Stimulated activated CD8-positive, alpha-beta memory T cell treated with anti-CD3 and anti-CD28 coated beads, Interleukin-7, amount 100 ng/mL, for 48 hours (primary cell): Measurements from ENCODE around the gene MAT2A.
"Not testable (repeated sequence)": the region's sequence is repeated elsewhere in the genome, so short reads cannot be mapped to it uniquely, and the experiment has no call there.

Experiments used
- DNase-seq, 2 donors: peaks; one replicate each; pipeline ENCODE4 v3.0.0-alpha.2; 2020; ENCODE audit warnings: low read depth in 1 of 2; ENCODE audit errors: extremely low read depth in 1 of 2

Gene MAT2A

DNA sequence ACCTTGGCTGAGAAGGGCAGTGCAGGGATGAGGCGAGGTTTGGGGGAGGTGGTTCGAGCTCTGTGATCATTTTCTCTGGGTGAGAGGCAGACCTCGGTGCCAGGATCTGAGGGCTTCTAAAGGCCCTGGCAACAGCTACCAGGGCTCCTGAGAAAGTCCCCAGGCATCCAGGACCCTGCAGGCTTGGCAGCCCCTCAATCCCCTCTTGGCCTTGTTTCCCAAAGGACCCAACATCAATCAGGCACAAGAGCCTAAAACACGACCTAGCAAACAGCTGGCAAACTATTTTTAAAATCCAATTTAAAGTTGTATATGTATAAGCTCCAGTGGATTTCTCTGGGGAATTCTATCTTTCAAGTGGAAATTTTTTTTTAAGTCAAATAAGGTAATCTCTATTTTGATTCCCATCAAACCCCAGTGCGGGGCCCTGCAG lies 15.0 kb upstream of the MAT2A start:
- DNase-seq = no peak

DNA sequence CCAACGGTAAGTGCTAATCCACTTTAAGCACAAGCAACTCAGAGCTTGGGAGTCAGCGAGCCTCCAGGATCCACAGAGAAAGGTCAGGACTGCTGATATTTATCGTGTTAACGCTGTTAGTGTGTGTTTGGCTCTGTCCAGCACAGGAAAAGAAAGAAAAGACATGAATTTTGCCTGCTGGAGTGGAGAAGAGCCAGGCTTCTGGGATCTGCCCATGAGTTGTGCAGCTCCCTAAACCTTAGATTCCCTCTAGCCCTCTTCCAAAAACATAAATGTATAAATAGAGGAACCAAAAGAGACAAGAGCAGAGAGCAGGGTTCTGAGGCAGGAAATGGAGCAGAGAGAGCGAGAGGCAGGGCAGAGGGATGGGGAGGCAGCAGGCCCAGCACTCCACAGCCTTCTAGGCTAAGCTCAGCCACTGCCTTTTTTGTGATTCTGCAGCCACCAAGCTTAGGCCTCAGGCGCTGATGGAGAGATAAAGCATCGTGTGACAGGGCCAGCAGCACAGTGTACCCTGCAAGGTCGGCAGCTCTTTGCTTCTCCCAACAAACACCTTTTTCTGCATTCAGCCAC lies 14.5 kb upstream of the MAT2A start:
- DNase-seq = no peak

DNA sequence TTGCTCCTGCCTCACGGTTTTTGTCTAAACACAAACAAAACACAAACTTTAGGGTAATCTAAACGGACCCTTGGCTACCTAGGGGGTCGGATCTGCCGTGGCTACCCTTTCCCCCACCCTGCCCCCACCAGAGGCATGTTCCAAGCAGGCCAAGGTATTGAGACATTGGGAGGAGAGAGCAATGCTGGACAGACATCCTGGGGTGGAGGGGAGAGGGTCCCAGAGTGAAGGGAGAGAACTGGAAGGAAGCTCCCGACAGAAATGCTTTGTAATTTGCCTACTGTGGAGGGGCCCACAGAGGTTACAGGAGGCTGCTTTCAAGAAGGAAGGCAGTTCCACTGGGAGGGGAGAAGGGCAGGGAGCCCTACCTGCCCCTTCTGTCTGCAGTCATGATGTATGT lies 13.9 kb upstream of the MAT2A start:
- no peak for DNase-seq

DNA sequence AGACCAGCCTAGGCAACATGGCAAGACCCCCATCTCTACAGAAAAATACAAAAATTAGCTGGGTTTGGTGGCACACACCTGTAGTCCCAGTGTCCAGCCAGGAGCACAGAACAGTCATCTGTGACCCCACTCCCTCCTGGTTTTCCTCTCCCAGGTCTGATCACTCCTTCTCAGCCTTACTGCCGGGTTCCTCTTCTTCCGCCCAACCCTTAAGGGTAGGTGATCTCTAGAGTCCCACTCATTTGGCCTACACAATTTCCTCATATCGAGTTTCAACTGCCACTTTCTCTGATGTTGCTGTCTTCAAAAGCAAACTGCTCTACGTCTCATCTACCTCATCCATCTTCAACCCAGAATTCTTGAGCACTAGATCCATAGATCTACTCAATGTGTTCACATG lies 13.4 kb upstream of the MAT2A start:
- DNase-seq = no peak

DNA sequence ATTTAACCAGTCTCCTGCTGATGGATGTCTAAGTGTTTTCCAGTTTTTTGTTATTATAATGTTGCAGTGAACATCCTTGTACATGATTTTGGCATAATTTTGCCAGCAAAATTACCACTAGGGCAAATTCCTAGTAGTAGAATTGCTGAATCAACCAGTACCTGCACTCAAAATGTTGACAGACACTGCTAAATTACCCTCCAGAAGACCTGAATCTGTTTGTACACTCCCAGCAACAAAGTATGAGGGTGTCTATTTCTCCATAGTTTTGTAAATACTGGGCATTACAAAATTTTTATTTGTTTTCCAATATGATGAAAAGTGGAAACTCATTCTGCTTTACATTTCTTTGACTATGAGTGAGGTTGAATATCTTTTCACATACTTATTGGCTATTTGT lies 11.2 kb upstream of the MAT2A start:
- DNase-seq = no peak

DNA sequence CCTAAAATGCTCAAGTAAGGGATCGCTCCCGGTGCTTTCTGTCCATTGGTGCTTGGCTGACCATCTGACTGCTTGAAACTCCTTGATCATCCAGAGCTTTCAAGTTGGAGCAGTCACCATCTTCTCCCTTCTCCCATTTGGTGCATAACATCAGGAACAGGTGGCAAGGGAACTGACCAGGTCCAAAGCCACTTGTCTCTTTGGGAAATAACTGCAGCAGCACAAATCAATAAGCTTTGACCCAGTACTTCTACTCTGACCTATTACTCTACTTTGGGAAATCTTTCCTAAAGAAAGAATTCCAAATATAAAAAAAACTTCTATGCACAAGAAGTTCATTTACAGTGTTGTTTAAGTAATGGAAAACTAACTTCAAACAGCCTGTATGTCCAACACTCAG lies 10.6 kb upstream of the MAT2A start:
- DNase-seq = no peak

DNA sequence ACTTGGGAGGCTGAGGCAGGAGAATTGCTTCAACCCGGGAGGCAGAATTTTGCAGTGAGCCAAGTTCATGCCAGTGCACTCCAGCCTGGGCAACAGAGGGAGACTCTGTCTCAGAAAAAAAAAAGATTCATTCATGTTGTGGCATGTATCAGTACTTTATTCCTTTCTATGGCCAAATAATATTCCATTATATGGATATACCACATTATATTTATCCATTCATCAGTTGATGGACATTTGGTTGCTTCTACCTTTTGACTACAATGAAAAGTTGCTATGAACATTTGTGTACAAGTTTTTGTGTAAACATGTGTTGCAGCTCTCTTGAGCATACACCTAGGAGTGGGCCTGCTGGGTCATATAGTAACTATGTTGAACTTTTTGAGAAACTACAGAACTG lies 9.2 kb upstream of the MAT2A start:
- no peak for DNase-seq

DNA sequence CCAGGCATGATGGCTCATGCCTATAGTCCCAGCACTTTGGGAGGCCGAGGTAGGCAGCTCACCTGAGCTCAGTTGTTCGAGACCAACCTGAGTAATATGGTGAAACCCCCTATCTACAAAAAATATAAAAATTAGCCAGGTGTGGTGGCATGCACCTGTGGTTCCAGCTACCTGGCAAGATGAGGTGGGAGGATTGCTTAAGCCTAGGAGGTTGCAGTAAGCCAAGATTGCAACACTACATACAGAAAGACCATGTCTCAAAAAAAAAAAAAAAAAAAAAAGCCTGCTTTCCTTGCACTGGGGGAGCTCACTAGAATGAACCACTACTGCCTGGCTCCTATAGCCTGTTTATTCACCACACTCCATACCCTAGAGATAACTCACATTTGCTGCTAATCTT lies 7.4 kb upstream of the MAT2A start:
- no peak for DNase-seq

DNA sequence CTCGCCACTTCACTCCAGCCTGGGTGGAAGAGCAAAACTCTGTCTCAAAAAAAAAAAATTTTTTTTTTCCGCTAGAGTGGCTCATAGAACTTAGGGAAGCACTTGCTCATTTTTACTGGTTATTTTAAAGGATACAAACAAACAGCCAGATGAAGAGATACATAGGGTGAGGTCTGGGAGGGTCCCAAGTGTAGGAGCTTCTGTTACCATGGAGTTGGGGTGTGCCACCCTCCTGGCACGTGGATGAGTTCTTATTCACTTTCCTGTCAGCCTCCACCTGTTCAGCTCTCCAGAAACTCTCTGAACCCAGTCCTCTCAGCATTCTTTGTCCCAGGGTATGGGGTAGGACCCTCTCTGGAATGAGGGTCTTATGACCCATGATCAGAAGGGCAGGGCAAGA lies 4.9 kb upstream of the MAT2A start:
- no peak for DNase-seq

DNA sequence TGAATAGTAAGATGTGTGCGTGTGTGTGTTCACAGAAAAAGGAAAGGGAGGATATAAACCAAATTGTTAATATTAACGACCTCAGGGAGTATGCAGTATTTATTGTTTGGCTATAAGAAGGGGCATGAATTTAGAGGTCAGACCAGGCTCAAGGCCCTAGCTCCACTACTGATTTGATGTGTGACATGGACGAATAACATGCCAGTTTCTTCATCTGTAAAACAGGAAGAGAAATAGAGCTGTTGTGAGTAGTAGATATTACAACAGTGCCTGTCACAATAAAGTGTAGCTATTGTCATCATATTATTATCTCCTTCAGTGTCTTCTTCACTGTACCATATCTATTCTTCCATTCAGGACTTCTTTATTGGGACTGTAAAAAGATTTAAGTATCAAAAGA lies 4.1 kb upstream of the MAT2A start:
- no peak for DNase-seq

DNA sequence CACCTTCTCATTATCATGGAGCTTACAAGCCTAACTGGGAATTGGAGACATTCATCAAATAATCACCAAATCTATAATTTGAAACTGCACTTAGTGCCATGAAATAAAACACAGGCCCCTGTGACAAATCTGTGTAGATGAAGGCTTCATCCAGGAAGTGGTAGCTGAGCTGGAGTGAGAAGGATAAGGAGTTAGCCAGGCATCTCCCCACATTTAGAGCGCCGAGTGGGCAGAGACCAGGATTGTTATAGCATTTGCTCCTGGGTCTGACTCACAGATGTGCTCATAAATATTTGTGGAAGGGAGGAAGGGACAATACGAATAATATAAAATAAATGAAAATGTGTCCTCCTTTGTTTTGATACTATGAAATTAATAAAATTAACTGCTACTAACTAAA lies 2.5 kb upstream of the MAT2A start:
- no peak for DNase-seq

DNA sequence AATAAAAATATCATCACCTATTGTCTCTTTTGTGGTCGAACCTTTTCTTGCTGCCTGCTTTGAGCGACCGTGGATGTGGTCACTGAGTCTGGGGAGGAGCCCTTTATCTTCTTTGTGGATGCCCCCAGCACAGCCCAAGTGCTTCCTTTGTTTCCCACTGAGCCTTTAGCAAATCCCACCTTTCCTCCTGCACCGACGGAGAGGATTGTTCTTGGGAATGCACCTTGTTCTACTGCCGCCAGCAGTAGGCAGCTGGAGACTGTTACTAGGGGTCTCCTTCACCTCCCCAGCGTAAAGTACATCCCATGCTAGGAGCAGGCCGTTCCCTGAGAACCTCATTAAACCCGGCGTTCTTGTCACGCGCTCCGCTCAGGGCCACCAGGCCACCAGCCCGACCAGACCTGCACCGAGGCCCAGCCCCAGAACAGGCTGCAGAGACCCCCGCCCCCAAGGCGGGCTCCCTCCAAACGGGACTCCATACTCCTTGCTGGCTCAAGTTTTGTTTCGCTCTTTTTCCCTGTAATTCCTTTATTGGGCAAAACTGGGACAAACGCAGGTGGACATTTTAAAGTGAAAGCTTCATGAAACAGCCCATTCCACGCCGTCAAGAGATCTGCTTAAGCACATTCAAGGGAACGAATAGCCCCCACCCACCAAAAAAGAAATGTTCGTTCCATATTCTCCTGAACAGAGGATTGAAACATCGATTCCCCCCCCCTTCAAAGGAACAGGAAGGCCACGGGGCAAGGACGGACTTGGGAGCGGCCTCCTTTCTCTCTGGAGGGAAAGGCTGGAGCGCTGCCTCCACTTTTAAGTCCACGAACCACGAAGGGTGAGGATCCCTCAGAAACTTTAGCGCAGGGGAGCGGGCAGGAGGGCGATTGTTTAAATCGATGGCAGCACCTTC lies 1.1 kb upstream of the MAT2A start:
- DNase-seq = no peak

DNA sequence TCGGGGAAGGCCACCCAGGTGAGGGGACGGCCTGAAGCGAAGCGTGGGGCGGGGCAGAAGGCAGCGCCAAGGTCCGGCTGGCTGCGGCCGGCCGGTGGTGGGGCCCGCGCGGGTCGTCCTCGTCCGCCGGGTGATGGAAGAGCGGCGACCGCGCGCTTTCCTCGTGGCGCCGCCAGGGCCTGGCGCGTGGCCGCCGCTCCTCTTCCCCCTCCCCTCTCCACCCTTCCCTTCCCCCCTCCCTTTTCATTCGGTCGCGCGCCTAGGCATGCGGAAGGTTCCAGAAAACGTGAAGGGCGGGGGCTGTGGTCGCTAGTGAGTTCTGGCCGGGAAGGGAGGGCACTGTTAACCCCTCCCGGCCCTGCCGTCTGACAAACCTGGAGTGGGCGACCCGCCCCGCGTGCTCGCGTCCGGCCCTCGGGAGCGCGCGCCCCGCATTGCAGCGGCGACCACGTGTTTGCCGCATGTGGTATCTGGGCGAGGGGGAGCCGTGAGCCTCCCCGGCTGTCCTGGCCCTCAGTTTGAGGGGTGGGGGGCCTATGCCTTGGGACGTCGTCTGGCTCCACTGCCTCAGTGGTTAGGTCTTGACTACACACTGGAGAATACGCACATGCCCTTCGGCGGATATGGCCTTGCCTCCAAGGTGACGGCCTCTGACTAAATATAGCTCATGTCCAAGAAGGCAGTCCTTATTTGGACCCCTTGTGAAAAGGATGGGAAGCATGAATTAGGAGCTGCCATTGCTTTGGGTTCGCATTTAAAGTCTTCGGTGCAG lies 579 bp downstream of the MAT2A start:
- DNase-seq = peak; percentile 47 to 53

DNA sequence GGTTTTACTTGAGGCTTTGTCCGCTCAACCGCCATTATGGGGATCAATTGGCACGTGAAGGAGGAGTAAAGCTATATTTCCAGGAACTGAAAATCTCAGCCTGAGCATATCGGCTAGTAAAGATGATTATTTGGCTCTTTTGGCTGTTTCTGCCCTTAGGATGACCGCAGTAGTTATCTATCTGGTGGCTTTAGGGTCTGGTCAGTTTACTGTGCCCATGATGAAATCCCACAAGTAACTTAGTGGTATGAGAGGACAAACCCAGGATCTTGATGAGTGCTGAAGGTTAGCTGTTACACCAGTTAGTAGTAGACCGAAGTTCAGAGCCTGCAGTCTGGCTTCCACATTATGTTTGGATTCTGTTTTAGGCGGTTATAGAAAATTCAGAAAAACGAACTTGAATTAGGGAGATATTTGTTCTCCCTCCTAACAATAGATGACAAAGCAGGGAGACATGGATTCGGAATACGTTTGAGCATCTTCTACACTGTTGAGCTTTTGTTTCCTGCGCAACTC lies 1.2 kb downstream of the MAT2A start:
- DNase-seq = no peak

DNA sequence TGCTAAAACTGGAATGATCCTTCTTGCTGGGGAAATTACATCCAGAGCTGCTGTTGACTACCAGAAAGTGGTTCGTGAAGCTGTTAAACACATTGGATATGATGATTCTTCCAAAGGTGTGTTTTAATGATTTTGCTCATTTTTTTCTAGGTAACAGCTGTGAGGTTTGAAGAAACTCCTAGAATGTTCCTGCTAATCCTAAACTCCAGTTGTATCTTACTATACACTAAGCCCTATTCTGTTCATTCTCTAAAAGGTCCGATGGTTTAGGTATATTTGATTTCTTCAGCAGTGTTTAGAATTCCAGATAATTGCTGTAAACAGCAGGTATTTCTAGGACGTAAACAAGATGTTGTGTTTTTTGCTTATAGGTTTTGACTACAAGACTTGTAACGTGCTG lies 2.3 kb downstream of the MAT2A start:
- DNase-seq = no peak

DNA sequence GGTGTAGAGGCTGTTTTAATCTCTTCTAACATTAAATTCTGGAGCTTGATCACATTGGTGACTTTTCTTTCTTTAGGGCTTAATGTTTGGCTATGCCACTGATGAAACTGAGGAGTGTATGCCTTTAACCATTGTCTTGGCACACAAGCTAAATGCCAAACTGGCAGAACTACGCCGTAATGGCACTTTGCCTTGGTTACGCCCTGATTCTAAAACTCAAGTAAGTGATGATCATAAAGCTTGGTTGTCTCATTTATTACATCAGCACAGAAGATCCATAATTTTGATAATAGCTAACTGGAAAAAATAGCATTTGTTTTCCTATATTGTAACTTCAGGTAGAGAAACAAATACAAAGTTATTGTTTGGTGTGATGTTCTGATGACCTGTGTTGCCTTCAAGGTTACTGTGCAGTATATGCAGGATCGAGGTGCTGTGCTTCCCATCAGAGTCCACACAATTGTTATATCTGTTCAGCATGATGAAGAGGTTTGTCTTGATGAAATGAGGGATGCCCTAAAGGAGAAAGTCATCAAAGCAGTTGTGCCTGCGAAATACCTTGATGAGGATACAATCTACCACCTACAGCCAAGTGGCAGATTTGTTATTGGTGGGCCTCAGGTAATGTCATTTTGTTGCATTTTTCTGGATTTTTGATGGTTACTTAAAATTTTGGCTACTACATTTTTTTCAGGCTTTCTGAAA lies 2.9 kb downstream of the MAT2A start:
- DNase-seq = no peak

DNA sequence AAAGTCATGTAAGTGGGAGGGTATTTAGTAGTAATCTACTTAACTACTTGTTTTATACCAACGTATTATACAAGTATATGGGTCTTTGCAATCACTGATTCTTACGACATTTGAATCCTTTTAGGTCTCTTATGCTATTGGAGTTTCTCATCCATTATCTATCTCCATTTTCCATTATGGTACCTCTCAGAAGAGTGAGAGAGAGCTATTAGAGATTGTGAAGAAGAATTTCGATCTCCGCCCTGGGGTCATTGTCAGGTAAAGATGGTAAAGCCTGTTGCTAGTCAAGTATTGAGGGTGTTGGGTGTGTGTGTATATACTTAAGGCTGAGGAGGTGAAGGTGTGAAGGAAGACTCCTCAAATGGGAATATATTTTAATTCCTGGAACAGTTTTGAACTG lies 3.8 kb downstream of the MAT2A start:
- no peak for DNase-seq

DNA sequence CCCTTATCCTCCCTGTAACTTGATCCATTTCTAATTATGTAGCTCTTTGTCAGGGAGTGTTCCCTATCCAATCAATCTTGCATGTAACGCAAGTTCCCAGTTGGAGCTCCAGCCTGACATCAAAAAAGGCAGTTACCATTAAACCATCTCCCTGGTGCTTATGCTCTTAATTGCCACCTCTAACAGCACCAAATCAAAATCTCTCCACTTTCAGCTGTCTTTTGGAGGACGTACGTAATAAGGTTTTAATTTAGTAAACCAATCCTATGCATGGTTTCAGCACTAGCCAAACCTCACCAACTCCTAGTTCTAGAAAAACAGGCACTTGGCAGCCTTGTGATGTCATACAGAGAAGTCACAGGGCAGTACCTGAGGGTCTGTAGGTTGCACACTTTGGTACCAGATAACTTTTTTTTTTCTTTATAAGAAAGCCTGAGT lies 5.3 kb downstream of the MAT2A start:
- not testable (repeated sequence) for DNase-seq

DNA sequence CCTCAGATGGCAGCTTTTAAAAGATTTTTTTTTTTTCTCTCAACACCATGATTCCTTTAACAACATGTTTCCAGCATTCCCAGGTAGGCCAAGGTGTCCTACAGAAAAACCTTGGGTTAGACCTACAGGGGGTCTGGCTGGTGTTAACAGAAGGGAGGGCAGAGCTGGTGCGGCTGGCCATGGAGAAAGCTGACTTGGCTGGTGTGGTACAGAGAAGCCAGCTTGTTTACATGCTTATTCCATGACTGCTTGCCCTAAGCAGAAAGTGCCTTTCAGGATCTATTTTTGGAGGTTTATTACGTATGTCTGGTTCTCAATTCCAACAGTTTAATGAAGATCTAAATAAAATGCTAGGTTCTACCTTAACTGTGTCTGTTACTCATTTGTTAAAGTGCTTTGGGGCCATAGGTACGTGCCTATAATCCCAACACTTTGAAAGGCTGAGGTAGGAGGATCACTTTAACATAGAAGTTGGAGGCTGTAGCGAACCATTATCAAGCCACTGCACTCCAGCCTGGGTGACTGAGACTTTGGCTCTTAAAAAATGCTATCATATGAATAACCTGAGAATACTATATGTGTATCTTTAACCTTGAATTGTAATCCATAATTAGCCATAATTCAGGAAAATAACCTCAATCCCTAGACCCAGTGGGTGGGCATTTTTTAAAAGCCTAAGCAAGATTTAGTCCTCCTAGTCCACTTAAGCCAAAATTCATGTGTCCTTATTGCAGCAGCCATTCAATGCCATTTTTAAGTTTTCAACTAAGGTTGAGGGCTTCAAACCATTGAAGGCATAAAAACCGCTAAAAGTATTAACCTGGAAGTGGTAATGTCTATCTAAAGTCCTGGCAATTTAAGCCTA lies 6.2 kb downstream of the MAT2A start:
- DNase-seq = not testable (repeated sequence)

DNA sequence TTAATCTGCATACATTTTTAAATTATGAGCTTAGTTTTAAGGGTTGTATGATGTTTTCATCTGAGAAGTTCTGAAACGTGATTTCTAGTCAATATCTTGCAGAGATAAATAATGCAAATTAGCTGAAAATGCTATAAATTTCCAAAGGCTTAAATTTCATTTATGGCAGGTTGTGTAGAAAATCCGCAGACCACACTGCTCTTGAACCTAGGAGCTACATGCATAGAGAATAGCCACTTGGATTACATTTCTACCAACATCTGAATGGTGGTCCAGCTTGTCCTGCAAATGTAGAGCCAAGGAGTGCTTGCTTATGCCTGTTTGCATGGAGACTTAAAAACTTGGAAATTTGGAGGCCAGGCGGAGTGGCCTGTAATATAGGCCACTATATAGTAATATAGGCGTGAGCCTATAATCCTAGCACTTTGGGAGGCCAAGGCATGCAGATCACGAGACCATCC lies 6.8 kb downstream of the MAT2A start:
- no peak for DNase-seq
